ENCODE data around the gene WLS.

DNA sequence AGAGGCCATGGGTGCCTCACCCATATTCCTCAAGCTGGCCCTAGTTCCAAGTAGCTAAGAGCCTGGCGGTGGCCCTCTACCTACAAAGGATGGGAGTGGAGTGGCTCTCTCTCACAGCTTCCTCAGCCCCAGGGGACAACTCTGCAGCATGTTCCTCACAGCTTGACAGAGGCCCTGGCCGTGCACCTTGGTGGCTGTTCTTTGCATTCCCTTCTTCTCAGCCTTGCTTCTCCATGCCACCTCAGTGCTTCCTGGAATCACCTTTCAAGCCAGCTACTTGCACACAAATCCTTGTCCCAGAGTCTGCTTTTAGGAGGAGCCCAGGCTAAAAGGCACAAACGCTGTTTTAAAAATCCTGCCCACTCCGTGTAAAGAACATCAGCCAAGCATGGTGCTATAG is 112.9 kb downstream of the WLS start:
- TF ChIP-seq CTCF (IDR thresholded peaks at IDR 0.05) (no peak), POLR2A (IDR thresholded peaks at IDR 0.05) (no peak)

Measured in ovary (tissue), 3 donors.